ENCODE results near the gene RGS6.

GRCh38 chr14:72535485-72535884 lies 603.3 kb downstream of the RGS6 start:
- TF ChIP-seq CTCF (IDR thresholded peaks at IDR 0.05; ENCODE audit: insufficient read depth, low read depth, low read length) (no peak), EZH2 (IDR thresholded peaks at IDR 0.05; ENCODE audit: insufficient read depth, low read length) (no peak)

Measured in astrocyte (in vitro differentiated cells and primary cell).